ENCODE measurements around the gene NLGN3. TPM values are rescaled to one million over a fixed set of nuclear protein-coding genes. Genes with fewer than 3 reads are reported as not detected.

Gene NLGN3
- total RNA-seq, 1 experiment from 2014 or later = 2.1 TPM

- H3K4me3 Mint-ChIP-seq (ENCODE audit: low read depth, unreplicated experiment) = no peak within 1 kb of the TSS
- no peak within 1 kb of the TSS for H3K27ac Mint-ChIP-seq (ENCODE audit: unreplicated experiment)
- H3K27me3 Mint-ChIP-seq (ENCODE audit: unreplicated experiment) = no peaks in the 10 kb centered on the region
- intact Hi-C loops (cut with micrococcal nuclease; ENCODE audit: unreplicated experiment) = no loop called here
- no peaks in the 10 kb centered on the region for H3K9me3 Mint-ChIP-seq (ENCODE audit: low read depth, unreplicated experiment)
- CTCF ChIA-PET = no interaction called here
- BruUV-seq (replicated peaks) = no TSS peak
- no peaks in the 10 kb centered on the region for H3K36me3 Mint-ChIP-seq (ENCODE audit: insufficient read depth, unreplicated experiment)
- TF ChIP-seq CTCF (IDR thresholded peaks at IDR 0.05; ENCODE audit: unreplicated experiment) = no peak
- no peak for DNase-seq
- peaks cover 12% of the 10 kb centered on the region for H3K4me1 Mint-ChIP-seq (ENCODE audit: low read depth, unreplicated experiment)
These were observed 38.2 kb upstream of the NLGN3 start, which contains the start of gene CXorf65 for GRCh38 chrX:71106427-71106826. Gene CXorf65, minus strand, starts transcription at chrX:71106740. Its CDS starts 184 bp downstream, at chrX:71106556.

GRCh38 chrX:71107245-71107644 lies 37.4 kb upstream of the NLGN3 start:
- no TSS peak for BruUV-seq (replicated peaks)
- CTCF ChIA-PET = no interaction called here
- Mint-ChIP-seq H3K4me1 (ENCODE audit: low read depth, unreplicated experiment) (peaks cover 20% of the 10 kb centered on the region), H3K27ac (ENCODE audit: unreplicated experiment) (no peak overlapping the region), H3K36me3 (ENCODE audit: insufficient read depth, unreplicated experiment) (no peaks in the 10 kb centered on the region), H3K27me3 (ENCODE audit: unreplicated experiment) (no peaks in the 10 kb centered on the region), H3K4me3 (ENCODE audit: low read depth, unreplicated experiment) (no peak overlapping the region), H3K9me3 (ENCODE audit: low read depth, unreplicated experiment) (no peaks in the 10 kb centered on the region)
- no peak for TF ChIP-seq CTCF (IDR thresholded peaks at IDR 0.05; ENCODE audit: unreplicated experiment)
- intact Hi-C loops (cut with micrococcal nuclease; ENCODE audit: unreplicated experiment) = no loop called here
- no peak for DNase-seq

GRCh38 chrX:71107762-71108360 lies 36.8 kb upstream of the NLGN3 start:
- no TSS peak for BruUV-seq (replicated peaks)
- DNase-seq = no peak
- H3K4me3 Mint-ChIP-seq (ENCODE audit: low read depth, unreplicated experiment) = no peak overlapping the region
- no peaks in the 10 kb centered on the region for H3K36me3 Mint-ChIP-seq (ENCODE audit: insufficient read depth, unreplicated experiment)
- no peak overlapping the region for H3K27ac Mint-ChIP-seq (ENCODE audit: unreplicated experiment)
- TF ChIP-seq CTCF (IDR thresholded peaks at IDR 0.05; ENCODE audit: unreplicated experiment) = no peak
- CTCF ChIA-PET = no interaction called here
- intact Hi-C loops (cut with micrococcal nuclease; ENCODE audit: unreplicated experiment) = no loop called here
- H3K9me3 Mint-ChIP-seq (ENCODE audit: low read depth, unreplicated experiment) = no peaks in the 10 kb centered on the region
- peaks cover 23% of the 10 kb centered on the region for H3K4me1 Mint-ChIP-seq (ENCODE audit: low read depth, unreplicated experiment)
- H3K27me3 Mint-ChIP-seq (ENCODE audit: unreplicated experiment) = no peaks in the 10 kb centered on the region

GRCh38 chrX:71109051-71109450 lies 35.6 kb upstream of the NLGN3 start:
- H3K27me3 Mint-ChIP-seq (ENCODE audit: unreplicated experiment) = no peaks in the 10 kb centered on the region
- no peak for TF ChIP-seq CTCF (IDR thresholded peaks at IDR 0.05; ENCODE audit: unreplicated experiment)

More at GRCh38 chrX:71109051-71109450, 35.6 kb upstream of the NLGN3 start:
- CTCF ChIA-PET = no interaction called here
- no TSS peak for BruUV-seq (replicated peaks)
- Mint-ChIP-seq H3K27ac (ENCODE audit: unreplicated experiment) (no peak overlapping the region), H3K4me1 (ENCODE audit: low read depth, unreplicated experiment) (peaks cover 18% of the 10 kb centered on the region), H3K9me3 (ENCODE audit: low read depth, unreplicated experiment) (no peaks in the 10 kb centered on the region), H3K36me3 (ENCODE audit: insufficient read depth, unreplicated experiment) (no peaks in the 10 kb centered on the region), H3K4me3 (ENCODE audit: low read depth, unreplicated experiment) (no peak overlapping the region)
- DNase-seq = no peak
- intact Hi-C loops (cut with micrococcal nuclease; ENCODE audit: unreplicated experiment) = no loop called here
